Measurements from ENCODE around the gene DLGAP1.

The DLGAP1 gene

GRCh38 chr18:3830604-3831003, 624.5 kb downstream of the DLGAP1 start:
- no peak for TF ChIP-seq CTCF (IDR thresholded peaks at IDR 0.05; ENCODE audit: borderline replicate concordance, insufficient read depth, low read depth, low read length)
- H3K4me3 ChIP-seq (ENCODE audit: low read depth, low read length): no peak overlapping the region

GRCh38 chr18:3827236-3827845, 627.8 kb downstream of the DLGAP1 start:
- H3K4me3 ChIP-seq (ENCODE audit: low read depth, low read length): no peak overlapping the region
- TF ChIP-seq CTCF (IDR thresholded peaks at IDR 0.05; ENCODE audit: borderline replicate concordance, insufficient read depth, low read depth, low read length): no peak

GRCh38 chr18:3826021-3826420, 629.1 kb downstream of the DLGAP1 start:
- no peak overlapping the region for H3K4me3 ChIP-seq (ENCODE audit: low read depth, low read length)
- TF ChIP-seq CTCF (IDR thresholded peaks at IDR 0.05; ENCODE audit: borderline replicate concordance, insufficient read depth, low read depth, low read length): no peak

- TF ChIP-seq CTCF (IDR thresholded peaks at IDR 0.05; ENCODE audit: borderline replicate concordance, insufficient read depth, low read depth, low read length): no peak
- H3K4me3 ChIP-seq (ENCODE audit: low read depth, low read length): no peak overlapping the region
These were observed 631.0 kb downstream of the DLGAP1 start for GRCh38 chr18:3824101-3824500.

GRCh38 chr18:3823073-3823472, 632.0 kb downstream of the DLGAP1 start:
- H3K4me3 ChIP-seq (ENCODE audit: low read depth, low read length): no peak overlapping the region
- TF ChIP-seq CTCF (IDR thresholded peaks at IDR 0.05; ENCODE audit: borderline replicate concordance, insufficient read depth, low read depth, low read length): no peak

GRCh38 chr18:3821524-3821923, 633.6 kb downstream of the DLGAP1 start:
- TF ChIP-seq CTCF (IDR thresholded peaks at IDR 0.05; ENCODE audit: borderline replicate concordance, insufficient read depth, low read depth, low read length): no peak
- H3K4me3 ChIP-seq (ENCODE audit: low read depth, low read length): no peak overlapping the region

- no peak for TF ChIP-seq CTCF (IDR thresholded peaks at IDR 0.05; ENCODE audit: borderline replicate concordance, insufficient read depth, low read depth, low read length)
- no peak overlapping the region for H3K4me3 ChIP-seq (ENCODE audit: low read depth, low read length)
These were observed 635.1 kb downstream of the DLGAP1 start for GRCh38 chr18:3819961-3820360.

All from GM12875 (cell line).